22Rv1 (cell line): Measurements from ENCODE around the gene SIMC1.

ENCODE experiments used
- CTCF ChIP-seq: fragments of 450-650 bp; IDR thresholded peaks from 2 replicates; pipeline ENCODE4 v1.5.1; 2017; ENCODE audit warnings: mild to moderate bottlenecking
- ZFX ChIP-seq: fragments of 450-650 bp; IDR thresholded peaks from 2 replicates; pipeline ENCODE4 v1.6.1; 2017; ENCODE audit warnings: antibody characterized with exemption, borderline replicate concordance

- TF ChIP-seq CTCF = no peak
- TF ChIP-seq ZFX = no peak
These were observed 149.8 kb downstream of the SIMC1 start for GRCh38 chr5:176388003-176388443.
